Measurements from ENCODE around the gene AUTS2. TPM values are rescaled to one million over a fixed set of nuclear protein-coding genes. Genes with fewer than 3 reads are reported as not detected.

Gene AUTS2
- total and polyA plus RNA-seq, 2 of the 8 experiments (the other 6 are each of a cell fraction or from before 2014, with no cell fraction given), result 25.9 to 101 TPM

GRCh38 chr7:69663911-69664832, 65.9 kb downstream of the AUTS2 start:
- ChIA-PET POLR2A (ENCODE audit: partially characterized antibody) (no interaction called here), CTCF (ENCODE audit: partially characterized antibody) (interaction anchor here (0.6 to 1.9 kb wide), 3 partner anchors 13 to 378 kb away, joined by 3 to 6 read pairs (median 3); no protein-coding TSS in a partner anchor)
- Histone ChIP-seq H3K4me2 (ENCODE audit: insufficient read depth in 1 of 2, low read depth in 2 of 2, low read length in 2 of 2) (no peak overlapping the region), H4K5ac (ENCODE audit: insufficient read length, low read depth, low read length) (no peak overlapping the region), H2BK12ac (ENCODE audit: low read depth, low read length) (no peak overlapping the region), H3K79me1 (ENCODE audit: low read depth, low read length) (no peaks in the 10 kb centered on the region; the same call in 1 of the 2 replicates), H3K9me3 (ENCODE audit: insufficient read depth in 2 of 2, low read depth in 1 of 2, low read length in 1 of 2) (no peaks in the 10 kb centered on the region), H2BK5ac (ENCODE audit: low read depth, low read length) (no peak overlapping the region), H4K20me1 (replicated peaks in 1 of 2; ENCODE audit: control insufficient read depth in 1 of 2, insufficient read depth in 2 of 2, low read length in 2 of 2) (no peaks in the 10 kb centered on the region), H3K56ac (replicated peaks; ENCODE audit: insufficient read length, low read depth, low read length) (no peak overlapping the region), H2BK20ac (ENCODE audit: low read length) (no peak overlapping the region), H4K8ac (ENCODE audit: extremely low read depth, insufficient read depth, low read length) (no peak overlapping the region), H3K27me3 (replicated peaks in 1 of 4; ENCODE audit: control insufficient read depth in 3 of 4, extremely low read depth in 1 of 4, insufficient read depth in 3 of 4, low read length in 3 of 4) (no peaks in the 10 kb centered on the region), H3K4ac (replicated peaks; ENCODE audit: insufficient read length, low read depth, low read length) (no peak overlapping the region), H3K23ac (ENCODE audit: insufficient read length) (no peak overlapping the region), H2AK5ac (ENCODE audit: low read depth, low read length) (no peak overlapping the region), H3K27ac (ENCODE audit: low read depth, low read length) (no peak overlapping the region), H3K4me3 (ENCODE audit: extremely low read depth in 1 of 4, insufficient read depth in 2 of 4, low read depth in 3 of 4, low read length in 4 of 4) (no peak overlapping the region), H3K9ac (replicated peaks in 1 of 4; ENCODE audit: extremely low read depth in 1 of 4, low read depth in 3 of 4, low read length in 3 of 4) (no peak overlapping the region), H3K79me2 (ENCODE audit: control insufficient read depth in 1 of 2, insufficient read depth in 2 of 2, low read length in 2 of 2) (no peaks in the 10 kb centered on the region), H2BK120ac (replicated peaks; ENCODE audit: low read depth, low read length) (no peak overlapping the region), H3K14ac (ENCODE audit: insufficient read length) (no peak overlapping the region), H2AFZ (ENCODE audit: low read length) (no peak overlapping the region), H3K36me3 (ENCODE audit: control insufficient read depth in 2 of 4, insufficient read depth in 4 of 4, low read length in 3 of 4) (no peaks in the 10 kb centered on the region), H2BK15ac (ENCODE audit: low read length) (no peak overlapping the region), H4K91ac (replicated peaks; ENCODE audit: insufficient read length, low read length) (no peak overlapping the region), H3K4me1 (replicated peaks in 1 of 4; ENCODE audit: control insufficient read depth in 3 of 4, insufficient read depth in 4 of 4, low read length in 3 of 4) (peaks cover 0 to 5% (median 4%) of the 10 kb centered on the region in 4 experiments; a peak in 5 of 7 replicates), H3K18ac (ENCODE audit: extremely low read depth, low read length) (no peak overlapping the region), H3K23me2 (ENCODE audit: low read depth, low read length) (no peaks in the 10 kb centered on the region)
- 89% methylated on average over 5 of the region's 5 CpGs; no CpG with 5 or more reads in 1 of the 2 experiments for WGBS, 2 experiments (ENCODE audit: extremely low coverage in 1 of 2, insufficient coverage in 1 of 2, insufficient read length in 1 of 2, insufficient replicate concordance in 2 of 2, low coverage in 1 of 2, low lambda C conversion rate in 2 of 2, missing lambda C conversion rate in 1 of 2)
- FAIRE-seq (no peak), DNase-seq (ENCODE audit: low read depth in 1 of 2, low spot score in 2 of 2) (no peak)
- no peak for TF ChIP-seq SP4 (IDR thresholded peaks at IDR 0.05; ENCODE audit: low read length)
- no peak for TF ChIP-seq SIX5 (IDR thresholded peaks at IDR 0.05; ENCODE audit: low read depth, low read length)
- no peak for TF ChIP-seq CEBPB (IDR thresholded peaks at IDR 0.05; ENCODE audit: low read depth, low read length)
